WTC11 (cell line): ENCODE measurements around the gene TAF11L11.
"Not testable (repeated sequence)": the region's sequence is repeated elsewhere in the genome, so short reads cannot be mapped to it uniquely, and the experiment has no call there.

ENCODE experiments used
- ATF1 ChIP-seq: sonication (generic); formaldehyde crosslinking; IDR thresholded peaks from 2 replicates; pipeline ENCODE4 v1.8.1; 2023; ENCODE audit warnings: mild to moderate bottlenecking, moderate library complexity, missing genetic modification reagents
- CBFB ChIP-seq: sonication (generic); formaldehyde crosslinking; IDR thresholded peaks from 2 replicates; pipeline ENCODE4 v1.8.1; 2022; ENCODE audit warnings: mild to moderate bottlenecking, low read depth, missing genetic modification reagents
- CTCF ChIP-seq: fragments of 200-600 bp; IDR thresholded peaks from 2 replicates; pipeline ENCODE4 v1.8.0; 2022; ENCODE audit warnings: antibody characterized with exemption
- FOXJ3 ChIP-seq: sonication (generic); formaldehyde crosslinking; IDR thresholded peaks from 2 replicates; pipeline ENCODE4 v1.9.0; 2021; ENCODE audit warnings: missing genetic modification reagents, mild to moderate bottlenecking, borderline replicate concordance
- GABPB1 ChIP-seq: sonication (generic); formaldehyde crosslinking; IDR thresholded peaks from 2 replicates; pipeline ENCODE4 v1.8.1; 2023; ENCODE audit warnings: mild to moderate bottlenecking, missing genetic modification reagents
- JUN ChIP-seq: sonication (generic); formaldehyde crosslinking; IDR thresholded peaks from 2 replicates; pipeline ENCODE4 v1.8.0; 2023; ENCODE audit warnings: mild to moderate bottlenecking, missing genetic modification reagents
- NFE2L1 ChIP-seq: sonication (generic); formaldehyde crosslinking; IDR thresholded peaks from 2 replicates; pipeline ENCODE4 v1.8.1; 2023; ENCODE audit warnings: missing genetic modification reagents
- NR2C2 ChIP-seq: sonication (generic); formaldehyde crosslinking; IDR thresholded peaks from 2 replicates; pipeline ENCODE4 v1.8.0; 2022; ENCODE audit warnings: mild to moderate bottlenecking, missing genetic modification reagents
- TEAD4 ChIP-seq: sonication (generic); formaldehyde crosslinking; IDR thresholded peaks from 2 replicates; pipeline ENCODE4 v1.8.0; 2022; ENCODE audit warnings: mild to moderate bottlenecking, missing genetic modification reagents
- ZNF121 ChIP-seq: sonication (generic); formaldehyde crosslinking; IDR thresholded peaks from 2 replicates; pipeline ENCODE4 v1.8.0; 2023; ENCODE audit warnings: missing genetic modification reagents
- ZNF423 ChIP-seq: fragments of 250-450 bp; sonication (Bioruptor Pico); IDR thresholded peaks from 2 replicates; pipeline ENCODE4 v2.1.2; 2022; ENCODE audit warnings: mild to moderate bottlenecking, moderate library complexity
- ZNF512 ChIP-seq: sonication (generic); formaldehyde crosslinking; IDR thresholded peaks from 2 replicates; pipeline ENCODE4 v1.8.1; 2022; ENCODE audit warnings: missing genetic modification reagents, borderline replicate concordance

- not testable (repeated sequence) for TF ChIP-seq NFE2L1 (CRISPR knock-in tag); TEAD4; ZNF512 (CRISPR knock-in tag); CTCF; CBFB (CRISPR knock-in tag); NR2C2 (CRISPR knock-in tag); ZNF423; FOXJ3 (CRISPR knock-in tag); ZNF121 (CRISPR knock-in tag); JUN (CRISPR knock-in tag); ATF1 (CRISPR knock-in tag); GABPB1 (CRISPR knock-in tag)
These were observed 6.1 kb downstream of the TAF11L11 start, which contains the start of gene TAF11L12 for GRCh38 chr5:17610092-17610491.
